GM19099 (cell line): ENCODE measurements around the gene ING2.

Experiments
- POLR2A ChIP-seq: IDR thresholded peaks from 3 replicates; pipeline ENCODE4 v1.6.1; 2011; ENCODE audit warnings: low read depth; ENCODE audit not compliant: insufficient read length; ENCODE audit errors: extremely low read depth

Gene ING2

DNA sequence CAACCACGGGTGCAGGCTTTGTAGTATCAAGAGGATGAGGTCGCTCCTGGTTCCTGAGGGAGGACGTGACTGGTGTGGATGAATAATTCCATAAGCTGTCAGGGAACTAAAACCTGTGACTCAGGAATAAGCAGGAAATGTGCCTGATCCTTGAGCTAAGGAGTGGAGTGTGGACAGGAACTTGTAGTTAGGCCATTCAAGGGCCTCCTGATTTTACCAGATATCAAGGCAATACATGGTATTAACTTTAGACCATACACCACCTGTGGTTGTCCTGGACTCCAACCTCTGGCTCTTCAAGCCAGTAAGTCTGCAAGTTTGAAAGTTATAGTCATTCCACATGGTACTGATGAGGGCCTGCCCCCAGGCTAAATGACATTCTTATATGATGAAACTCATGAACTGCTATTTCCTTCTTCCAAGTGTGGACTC, 12.1 kb upstream of the ING2 start:
- TF ChIP-seq POLR2A: no peak

DNA sequence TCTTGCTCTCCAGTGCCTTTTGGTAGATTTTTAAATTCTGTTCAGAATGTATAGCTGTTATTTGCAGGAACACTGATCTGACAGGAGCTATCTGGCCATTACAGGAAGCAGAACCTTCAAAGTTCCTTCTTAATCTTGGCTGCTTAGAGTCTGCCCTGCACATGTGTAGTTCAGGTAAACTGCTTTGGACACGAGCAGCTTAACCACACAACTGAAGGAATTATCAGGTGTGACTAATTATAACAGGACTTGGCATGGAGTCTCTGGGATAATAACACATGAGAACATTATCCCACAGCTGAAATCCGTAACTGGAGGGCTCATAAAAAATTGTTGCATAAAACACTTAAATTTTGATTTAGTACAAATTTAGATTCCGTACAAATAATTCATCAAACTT, 11.6 kb upstream of the ING2 start:
- TF ChIP-seq POLR2A: no peak

DNA sequence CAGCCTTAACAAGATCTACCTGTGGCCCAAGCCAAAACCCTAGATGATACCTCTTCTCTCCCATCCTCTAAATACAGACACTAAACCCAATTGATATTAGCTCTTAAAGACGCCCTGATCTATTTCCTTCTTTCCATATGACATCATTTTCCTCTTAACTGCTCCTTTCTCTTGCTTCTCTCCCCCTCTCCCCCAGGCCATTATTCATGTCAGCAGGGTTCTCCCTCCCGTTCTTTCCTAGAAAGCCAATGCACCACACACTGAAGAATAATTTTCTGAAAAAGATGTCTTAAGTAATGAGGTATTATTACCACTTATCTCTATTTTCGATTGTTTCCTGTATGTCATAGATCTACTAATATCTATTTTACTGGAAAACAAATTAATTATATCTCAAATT, 9.7 kb upstream of the ING2 start:
- no peak for TF ChIP-seq POLR2A

DNA sequence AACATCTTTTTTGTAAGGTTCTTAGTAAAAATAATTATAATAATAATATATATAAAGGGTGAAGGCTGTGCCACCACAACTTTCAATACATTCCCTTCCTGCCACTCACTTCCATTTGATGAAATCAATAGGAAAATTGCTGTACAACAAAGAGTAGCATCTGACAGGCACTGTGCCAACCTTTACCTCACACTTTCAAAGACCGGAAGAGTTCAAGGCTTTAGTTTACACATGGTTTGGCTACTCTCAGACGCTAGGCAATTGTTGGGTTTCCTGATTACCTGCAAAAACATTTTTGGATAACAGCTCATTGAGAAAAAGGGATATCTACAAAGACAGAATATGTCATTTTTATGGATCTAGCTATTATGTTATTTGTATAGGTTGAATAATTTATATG, 5.5 kb upstream of the ING2 start:
- TF ChIP-seq POLR2A: no peak

DNA sequence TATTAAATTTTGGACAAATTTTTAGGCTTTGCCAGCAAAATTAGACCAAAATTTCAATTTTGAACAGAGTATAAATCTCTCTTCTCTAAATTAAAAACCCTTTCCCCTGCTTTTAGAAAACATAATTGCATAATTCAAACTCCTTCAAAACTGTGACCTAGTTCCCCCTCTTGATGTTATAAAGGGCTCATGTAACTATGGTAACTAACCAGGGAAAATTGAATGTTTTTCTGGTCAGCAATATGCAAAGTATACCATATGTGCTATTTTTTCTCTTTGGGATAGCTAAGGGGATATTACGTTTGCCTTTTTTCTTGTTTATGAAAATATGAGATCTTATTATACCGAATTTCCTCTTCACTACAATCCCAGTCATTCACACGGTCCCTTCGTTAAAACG, 5.1 kb upstream of the ING2 start:
- no peak for TF ChIP-seq POLR2A

DNA sequence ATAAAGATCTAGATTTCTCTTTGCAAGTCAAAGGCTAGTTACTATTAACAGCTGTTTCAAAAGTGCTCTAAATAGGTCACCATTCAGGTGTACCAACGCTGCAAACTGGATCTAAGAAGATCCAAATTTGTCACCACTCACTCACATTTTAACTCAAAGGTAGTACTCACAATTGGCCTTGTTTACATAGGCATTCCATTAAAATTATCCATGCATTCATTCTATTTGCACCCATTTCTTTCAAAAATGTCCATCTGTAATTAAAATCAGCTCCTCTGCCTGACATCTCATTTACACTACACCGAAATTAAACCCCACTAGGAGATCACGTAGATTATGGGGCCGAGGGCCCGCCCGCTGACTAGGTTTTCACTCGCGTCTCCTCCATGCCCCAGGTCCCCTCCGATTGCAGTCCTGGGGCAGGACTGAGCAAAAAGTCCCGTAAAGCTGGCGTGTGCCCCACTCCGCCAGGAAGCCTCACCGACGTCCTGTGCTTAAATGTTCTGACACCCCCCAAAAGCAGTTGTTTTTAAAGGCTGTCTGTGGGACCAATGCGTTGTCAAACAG, 1.3 kb upstream of the ING2 start:
- TF ChIP-seq POLR2A: no peak

DNA sequence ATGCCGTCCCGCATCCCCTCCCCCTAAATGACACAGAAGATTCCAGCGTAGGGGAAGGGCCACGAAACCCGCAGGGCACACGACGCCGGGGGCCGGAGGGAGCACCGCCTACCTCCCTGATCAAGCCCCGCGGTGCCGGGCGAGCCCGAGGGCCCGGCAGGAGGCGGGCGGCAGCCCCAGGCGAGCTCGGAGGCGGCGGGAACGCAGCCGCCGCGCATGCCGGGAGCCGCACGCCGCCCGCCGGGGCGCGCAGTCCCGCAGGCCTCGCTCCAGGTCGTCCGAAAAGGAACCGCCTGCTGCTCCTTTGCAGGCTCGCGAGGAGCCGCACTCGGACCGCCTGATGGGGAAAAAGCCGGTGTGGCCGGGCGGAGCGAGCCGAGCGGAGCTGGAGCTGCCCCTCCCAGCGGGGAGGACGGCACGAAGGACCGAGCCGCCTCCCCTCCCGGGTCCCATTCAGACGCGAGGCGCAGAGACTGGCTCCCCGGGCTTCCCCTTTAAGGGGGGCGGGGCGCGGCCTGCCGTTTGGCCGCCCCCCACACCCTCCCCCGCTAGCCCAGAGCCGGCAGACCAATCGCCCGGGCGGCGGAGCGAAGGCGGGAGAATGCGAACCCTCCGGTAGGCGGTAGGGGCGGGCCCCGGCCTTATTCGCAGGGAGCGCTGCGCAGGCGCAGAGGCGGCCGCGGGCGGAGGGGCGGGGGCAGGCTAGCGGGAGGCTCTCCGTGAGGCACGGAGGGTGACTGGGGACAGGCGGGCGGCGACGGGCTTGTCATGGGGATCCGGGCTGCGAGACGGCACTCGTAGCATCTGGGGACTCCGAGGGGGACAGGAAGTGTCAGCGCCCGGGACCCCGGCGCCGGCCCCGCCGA, 561 bp upstream of the ING2 start:
- TF ChIP-seq POLR2A: peak; percentile 78

DNA sequence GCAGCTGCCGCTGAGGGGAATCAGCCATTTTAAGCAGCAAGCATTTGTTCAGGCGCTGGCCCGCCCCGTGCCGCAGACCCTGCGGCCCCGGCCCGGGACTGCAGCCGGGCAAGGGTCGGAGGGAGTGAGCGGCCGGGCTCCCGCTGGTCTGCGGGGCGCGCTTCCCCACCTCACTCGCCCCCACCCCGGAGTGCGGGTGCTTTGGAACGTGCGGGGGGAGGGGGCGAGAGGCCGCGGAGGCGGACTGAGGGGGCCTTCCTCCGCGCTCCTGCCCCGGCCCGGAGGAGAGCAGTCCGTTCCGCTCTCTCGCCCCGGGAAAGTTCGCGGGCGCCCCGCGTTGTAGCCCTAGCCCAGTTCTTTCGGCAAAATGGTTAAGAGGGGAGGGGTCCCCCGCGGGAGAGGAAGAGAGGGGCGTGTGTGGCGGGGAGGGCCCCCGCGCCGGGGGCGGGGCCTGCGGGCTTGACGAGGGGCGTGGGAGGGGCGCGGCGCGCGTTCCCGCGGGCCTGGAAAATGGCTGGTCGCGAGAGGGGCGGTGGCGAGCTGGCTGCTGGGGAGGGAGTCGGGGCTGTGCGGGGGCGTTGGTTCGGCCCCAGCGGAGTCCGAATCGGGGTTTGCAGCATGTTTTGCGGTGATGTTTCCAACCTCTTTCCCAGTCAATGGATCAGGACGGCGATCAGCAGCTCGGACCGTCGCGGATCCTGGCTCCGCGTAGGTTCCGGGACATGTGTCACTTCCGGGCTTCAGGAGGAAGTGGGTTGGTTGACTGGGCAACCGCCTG, 942 bp downstream of the ING2 start:
- TF ChIP-seq POLR2A: peak; percentile 74

DNA sequence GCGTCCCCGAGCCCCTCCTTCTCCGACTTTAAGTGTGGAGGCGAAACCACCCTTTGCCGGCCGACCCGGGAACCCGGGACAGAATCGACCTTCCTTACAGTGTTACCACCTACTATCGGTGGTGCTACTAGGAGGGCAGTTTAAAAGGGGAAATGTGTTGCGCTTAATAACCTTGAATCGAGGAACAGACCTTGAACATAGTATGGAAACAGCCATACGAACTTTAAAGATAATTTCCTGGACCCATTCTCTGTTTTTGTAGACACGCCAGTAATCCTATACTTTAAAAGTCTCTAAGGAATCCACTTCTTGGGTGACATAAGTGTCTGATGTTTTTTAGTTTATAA, 1.5 kb downstream of the ING2 start:
- no peak for TF ChIP-seq POLR2A

DNA sequence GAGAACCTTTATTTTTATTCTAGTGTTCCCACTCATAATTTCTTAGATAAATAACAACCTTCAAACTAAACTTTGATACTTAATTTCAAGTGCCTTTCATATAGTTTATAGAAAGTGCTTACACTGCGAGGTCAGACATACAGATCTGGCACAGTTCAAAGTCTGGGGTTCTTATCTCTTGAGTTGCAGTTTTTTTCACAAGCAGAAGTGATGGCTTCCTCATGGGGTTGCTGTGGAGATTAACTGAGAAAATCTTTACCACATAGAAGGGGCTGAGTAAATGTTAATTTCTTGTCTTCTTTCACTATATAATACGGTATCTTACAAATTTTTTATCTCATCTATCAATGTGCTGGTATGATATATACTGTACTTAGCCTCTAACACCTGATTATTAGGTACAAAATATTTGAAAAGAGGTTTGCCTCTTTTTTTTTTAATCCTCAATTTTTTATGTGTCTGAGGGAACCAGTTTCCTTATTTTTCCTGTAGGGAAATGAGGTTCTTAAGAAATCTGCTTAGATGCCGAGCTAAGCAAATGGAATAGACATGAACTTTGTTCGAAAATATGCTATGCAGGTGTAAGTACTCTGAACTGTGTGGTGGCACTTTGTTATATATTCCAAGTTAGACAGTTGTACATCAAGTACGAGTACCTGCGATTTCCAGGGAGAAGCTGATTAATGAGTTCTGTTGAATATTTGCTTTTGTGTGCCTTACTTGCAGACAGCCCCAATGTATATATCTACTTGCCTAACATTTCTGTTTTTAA, 3.3 kb downstream of the ING2 start:
- no peak for TF ChIP-seq POLR2A

DNA sequence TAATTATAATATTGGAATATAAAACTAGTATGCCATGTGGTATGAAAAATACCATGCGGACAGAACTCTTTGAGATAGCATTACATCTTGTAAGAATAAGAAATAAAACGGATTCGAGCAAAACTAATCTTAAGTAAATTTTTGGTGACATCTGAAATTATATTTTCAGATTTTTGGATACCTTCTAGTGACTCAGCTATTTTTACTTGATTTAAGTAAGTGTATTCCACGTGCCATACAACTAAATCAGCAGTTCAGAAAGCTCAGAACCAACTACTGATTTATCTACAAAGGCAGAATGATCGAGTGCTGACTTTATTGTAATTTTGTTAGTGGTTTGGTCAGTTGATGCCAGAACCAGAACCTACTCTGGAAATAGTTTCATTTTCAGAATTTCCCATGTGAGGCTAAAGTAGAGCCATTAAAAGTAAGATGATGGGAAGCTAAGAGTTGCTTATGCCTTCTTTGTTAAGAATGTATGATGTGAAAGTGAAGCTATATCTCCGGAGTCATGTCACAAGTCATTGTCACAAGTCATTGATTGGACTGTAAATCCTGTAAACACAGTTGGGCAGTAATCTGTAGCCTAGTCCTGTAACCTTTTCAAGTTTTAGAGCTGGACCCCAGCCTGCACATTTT, 4.0 kb downstream of the ING2 start:
- no peak for TF ChIP-seq POLR2A

DNA sequence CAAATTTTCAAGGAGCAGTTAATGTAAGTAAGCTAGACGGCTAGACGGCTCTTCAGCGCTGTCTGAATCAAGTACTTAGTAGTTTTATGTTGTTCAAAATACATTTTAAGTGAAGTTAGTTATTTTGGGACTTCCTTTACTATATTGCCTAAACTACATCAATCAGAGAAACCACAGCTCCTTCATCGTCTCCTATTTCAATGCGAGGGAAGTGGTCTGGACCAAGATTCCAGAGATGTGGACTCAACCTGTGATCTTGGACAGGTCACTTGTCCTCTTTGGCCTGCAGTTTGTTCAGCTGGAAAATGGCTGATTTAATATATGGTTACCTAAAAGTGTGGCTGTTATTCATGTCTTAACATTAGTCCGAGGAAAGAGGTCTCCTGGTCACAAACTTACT, 10.6 kb downstream of the ING2 start:
- no peak for TF ChIP-seq POLR2A

DNA sequence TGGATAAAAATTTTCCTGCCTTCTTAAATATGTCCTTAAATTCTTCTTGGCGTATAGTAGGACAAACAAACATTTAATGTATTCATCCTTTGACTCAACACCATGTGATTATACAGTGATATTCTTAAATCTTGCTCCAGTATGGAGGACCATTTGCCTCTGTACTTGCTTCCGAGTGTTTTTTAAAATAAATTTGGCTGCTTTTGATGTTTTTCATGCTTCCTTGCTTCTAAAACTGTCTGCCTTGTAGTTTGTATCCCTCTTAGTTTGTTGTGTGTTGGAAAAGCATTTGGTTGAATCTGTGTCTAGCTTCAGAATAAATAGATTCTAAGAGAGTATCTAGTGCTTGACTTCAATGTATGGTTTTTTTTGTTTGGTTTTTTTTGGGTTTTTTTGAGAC, 12.3 kb downstream of the ING2 start:
- no peak for TF ChIP-seq POLR2A

DNA sequence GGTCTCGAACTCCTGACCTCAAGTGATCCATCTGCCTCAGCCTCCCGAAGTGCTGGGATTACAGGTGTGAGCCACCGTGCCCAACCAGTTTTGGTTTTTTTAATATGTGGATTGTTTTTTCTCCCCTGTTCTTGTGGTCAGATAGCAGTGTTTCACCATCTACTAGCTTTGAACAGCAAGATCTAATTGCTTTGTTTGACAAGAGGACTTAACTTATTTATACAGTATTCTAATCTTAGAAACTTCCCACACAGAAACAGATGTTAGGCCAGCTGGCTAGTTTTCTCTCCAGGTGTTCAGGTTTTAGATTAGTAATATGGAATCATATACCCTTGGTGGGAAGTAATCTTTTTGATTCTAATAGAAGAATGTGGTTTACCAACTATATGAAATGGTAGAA, 12.9 kb downstream of the ING2 start:
- no peak for TF ChIP-seq POLR2A

DNA sequence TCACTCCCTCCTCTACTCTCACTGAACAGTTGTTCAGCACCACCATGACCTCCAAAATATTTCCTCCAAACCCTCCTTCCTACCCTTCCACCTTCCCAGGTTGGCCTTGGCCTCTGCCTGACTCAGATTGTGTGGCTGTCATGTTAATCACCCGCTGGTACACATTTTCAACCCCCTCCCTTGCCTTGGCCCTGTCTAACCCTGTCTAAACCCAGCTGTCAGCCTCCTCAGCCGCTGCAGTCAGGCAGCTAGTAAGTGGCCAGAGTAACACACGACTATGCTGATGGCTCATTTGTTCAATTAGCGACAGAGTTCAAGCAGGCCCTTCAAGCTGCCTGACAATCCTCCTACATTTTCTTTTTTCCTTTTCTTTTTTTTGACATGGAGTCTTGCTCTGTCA, 18.0 kb downstream of the ING2 start:
- no peak for TF ChIP-seq POLR2A
